NCI-H2107 treated with DMSO at 0.1 percent for 48 hours (cell line): ENCODE measurements around the gene DIS3L2.

ENCODE experiments used
- DNase-seq: peaks from one replicate; lab custom pipeline; 2025; ENCODE audit not compliant: unreplicated experiment; lab: John Stamatoyannopoulos, UW

DIS3L2 gene

GRCh38 chr2:232340171-232340935, 378.8 kb downstream of the DIS3L2 start:
- DNase-seq = no peak

GRCh38 chr2:232341061-232341738, 379.7 kb downstream of the DIS3L2 start:
- no peak for DNase-seq

- DNase-seq = no peak
Measured at GRCh38 chr2:232341739-232342126, 380.2 kb downstream of the DIS3L2 start.

- DNase-seq = peak; percentile 9
Measured at GRCh38 chr2:232342635-232343565, 381.4 kb downstream of the DIS3L2 start.

- DNase-seq = no peak
Measured at GRCh38 chr2:232343821-232344220, 382.3 kb downstream of the DIS3L2 start.

- DNase-seq = no peak
Measured at GRCh38 chr2:232345251-232345650, 383.7 kb downstream of the DIS3L2 start.

GRCh38 chr2:232347369-232347768, 385.9 kb downstream of the DIS3L2 start:
- DNase-seq = no peak

- no peak for DNase-seq
Measured at GRCh38 chr2:232348936-232349335, 387.4 kb downstream of the DIS3L2 start.

- DNase-seq = no peak
Measured at GRCh38 chr2:232349546-232349945, 388.0 kb downstream of the DIS3L2 start.

- no peak for DNase-seq
Measured at GRCh38 chr2:232349946-232350635, 388.6 kb downstream of the DIS3L2 start.

GRCh38 chr2:232350804-232351685, 389.5 kb downstream of the DIS3L2 start:
- DNase-seq = no peak

- DNase-seq = no peak
Measured at GRCh38 chr2:232351686-232352510, 390.4 kb downstream of the DIS3L2 start.

GRCh38 chr2:232352511-232353091, 391.1 kb downstream of the DIS3L2 start:
- no peak for DNase-seq

GRCh38 chr2:232353096-232353495, 391.6 kb downstream of the DIS3L2 start:
- no peak for DNase-seq

- no peak for DNase-seq
Measured at GRCh38 chr2:232353660-232354059, 392.1 kb downstream of the DIS3L2 start.

- DNase-seq = no peak
Measured at GRCh38 chr2:232354069-232354468, 392.6 kb downstream of the DIS3L2 start.

- DNase-seq = no peak
Measured at GRCh38 chr2:232361646-232362045, 400.1 kb downstream of the DIS3L2 start.

GRCh38 chr2:232362174-232362900, 400.8 kb downstream of the DIS3L2 start:
- no peak for DNase-seq
